Keratinocyte (primary cell): ENCODE data around the gene SYNJ1. TPM values are rescaled to one million over a fixed set of nuclear protein-coding genes. Genes with fewer than 3 reads are reported as not detected.

Source experiments
- DNase-seq: peaks from one replicate; pipeline ENCODE4 v3.0.0-alpha.2; 2011; ENCODE audit warnings: low read depth, missing footprints, low spot score
- FAIRE-seq: peaks from 2 replicates; lab custom pipeline; 2011; peaks lifted over from hg19 to GRCh38; lab: Jason Lieb, UNC
- H2AFZ ChIP-seq: 2 replicates; pipeline ENCODE4 v1.6.0; 2012; ENCODE audit warnings: low read length, control low read depth, inconsistent platforms; ENCODE audit not compliant: control insufficient read depth
- H3K27ac ChIP-seq: 2 replicates; pipeline ENCODE4 v1.5.1; 2011; ENCODE audit warnings: low read length; ENCODE audit not compliant: control insufficient read depth, insufficient read depth
- H3K27me3 ChIP-seq: 3 replicates; pipeline ENCODE4 v1.6.0; 2011; ENCODE audit warnings: low read length; ENCODE audit not compliant: control insufficient read depth, insufficient read depth; ENCODE audit errors: extremely low read depth
- H3K36me3 ChIP-seq, 2 experiments: 2 replicates in 1 of 2; 3 replicates in 1 of 2; pipeline ENCODE4 v1.5.1; 2011; ENCODE audit warnings: low read length in 2 of 2, mild to moderate bottlenecking in 1 of 2; ENCODE audit not compliant: control insufficient read depth in 2 of 2, insufficient read depth in 2 of 2; ENCODE audit errors: extremely low read depth in 1 of 2
- H3K4me1 ChIP-seq: 3 replicates; pipeline ENCODE4 v1.5.1; 2011; ENCODE audit warnings: low read length; ENCODE audit not compliant: control insufficient read depth, insufficient read depth; ENCODE audit errors: extremely low read depth
- H3K4me2 ChIP-seq: 3 replicates; pipeline ENCODE4 v1.6.0; 2011; ENCODE audit warnings: low read depth, low read length; ENCODE audit not compliant: control insufficient read depth, insufficient read depth; ENCODE audit errors: extremely low read depth
- H3K4me3 ChIP-seq, 3 experiments: fragments of 200-600 bp in 1 of 3; sonication (generic) in 1 of 3; 2 replicates in 2 of 3; 3 replicates in 1 of 3; pipeline ENCODE4 v1.5.1; 2011 to 2016; ENCODE audit warnings: low read length in 3 of 3, mild to moderate bottlenecking in 3 of 3, control low read depth in 2 of 3, inconsistent platforms in 1 of 3, low read depth in 1 of 3, mixed read lengths in 1 of 3, mixed run types in 1 of 3, moderate library complexity in 1 of 3; ENCODE audit not compliant: control insufficient read depth in 2 of 3, insufficient read depth in 2 of 3; ENCODE audit errors: extremely low read depth in 1 of 3
- H3K79me2 ChIP-seq: 2 replicates; pipeline ENCODE4 v1.6.0; 2012; ENCODE audit warnings: low read length; ENCODE audit not compliant: control insufficient read depth, insufficient read depth
- H3K9ac ChIP-seq: 3 replicates; pipeline ENCODE4 v1.6.0; 2011; ENCODE audit warnings: low read length; ENCODE audit not compliant: control insufficient read depth, insufficient read depth; ENCODE audit errors: extremely low read depth
- H3K9me1 ChIP-seq: 3 replicates; pipeline ENCODE4 v1.6.0; 2011; ENCODE audit warnings: low read length; ENCODE audit not compliant: control insufficient read depth, insufficient read depth; ENCODE audit errors: extremely low read depth
- H3K9me3 ChIP-seq: 2 replicates; pipeline ENCODE4 v1.5.1; 2012; ENCODE audit warnings: low read depth, low read length; ENCODE audit not compliant: control insufficient read depth
- H4K20me1 ChIP-seq: 3 replicates; pipeline ENCODE4 v1.6.0; 2011; ENCODE audit warnings: low read length; ENCODE audit not compliant: control insufficient read depth, insufficient read depth; ENCODE audit errors: extremely low read depth
- EZH2 ChIP-seq: IDR thresholded peaks from one replicate; pipeline ENCODE4 v1.6.1; 2012; ENCODE audit warnings: inconsistent platforms, mild to moderate bottlenecking, low read length, moderate library complexity
- dilution Hi-C: fragments of 300-500 bp; cut with MboI; formaldehyde crosslinking; loops from one replicate; pipeline ENCODE4 v1.7.0; 2020; ENCODE audit warnings: low sequenced_read_pairs; ENCODE audit not compliant: extremely low pct_ligation_motif_present
- polyA plus RNA-seq, 5 experiments: library from polyadenylated mRNA; depleted of rRNA in 3 of 5; stranded (reverse) in 3 of 5; stranded (forward) in 1 of 5; unstranded in 1 of 5; fragments of >200 nt; gene quantifications; 1 replicate in 1 of 5; 2 replicates in 3 of 5; 3 replicates in 1 of 5; pipeline versions ENCODE4 v1.2.1 to v1.2.3, GENCODE V29; 2011 to 2012; ENCODE audit warnings: missing spikeins in 2 of 5, low read depth in 1 of 5, low replicate concordance in 1 of 5
- TF ChIP-seq, protein P1 (sequence below), 3 experiments: IDR thresholded peaks in 1 of 3; conservative IDR thresholded peaks in 1 of 3; optimal IDR thresholded peaks in 1 of 3; 2 replicates in 2 of 3; 3 replicates in 1 of 3; pipeline versions ENCODE3 to v1.5.1; 2011; ENCODE audit warnings: low read length in 3 of 3, mild to moderate bottlenecking in 3 of 3, moderate library complexity in 2 of 3, control low read depth in 1 of 3, inconsistent platforms in 1 of 3; ENCODE audit not compliant: insufficient read depth in 2 of 3; ENCODE audit errors: extremely low read depth in 1 of 3

Gene SYNJ1
- polyA plus RNA-seq, 1 donor (not counting 4 experiments of a cell fraction or from before 2014, with no cell fraction given), result 4.9 TPM

DNA sequence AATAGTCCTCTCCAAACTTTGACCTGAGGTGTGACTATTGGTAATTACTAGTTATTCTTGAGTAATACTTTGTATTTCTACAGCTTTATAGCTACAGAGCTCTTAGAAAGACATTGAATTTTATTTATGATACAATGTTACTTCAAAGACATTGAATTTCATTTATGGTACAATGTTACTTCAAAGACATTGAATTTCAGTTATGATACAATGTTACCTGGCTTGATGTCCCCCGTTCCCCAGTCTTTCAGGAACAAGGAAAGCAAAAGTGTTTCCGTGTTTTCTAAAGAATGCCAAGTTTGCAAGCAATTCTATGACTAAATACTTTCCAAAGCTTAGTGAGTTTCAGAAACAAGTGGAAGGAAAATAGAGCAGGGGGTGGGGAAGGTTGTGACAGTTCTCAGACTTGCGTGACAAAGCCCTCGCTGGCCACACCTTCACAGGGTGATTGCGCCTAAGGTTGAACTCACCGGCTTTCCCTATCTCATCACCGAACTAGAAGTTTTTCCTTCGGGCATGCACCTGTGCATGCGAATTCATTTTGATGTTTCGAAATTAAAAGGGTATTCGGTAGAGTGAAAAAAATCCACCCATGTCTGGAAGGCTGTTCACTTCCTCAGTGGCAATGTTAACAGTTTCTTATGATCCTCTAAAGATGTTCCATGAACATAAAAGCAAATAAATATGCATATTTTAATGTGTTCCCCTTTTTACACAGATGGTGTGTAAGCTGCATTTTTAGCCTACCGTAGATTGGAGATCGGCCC, 44.7 kb upstream of the SYNJ1 start:
- TF ChIP-seq, protein P1, sequence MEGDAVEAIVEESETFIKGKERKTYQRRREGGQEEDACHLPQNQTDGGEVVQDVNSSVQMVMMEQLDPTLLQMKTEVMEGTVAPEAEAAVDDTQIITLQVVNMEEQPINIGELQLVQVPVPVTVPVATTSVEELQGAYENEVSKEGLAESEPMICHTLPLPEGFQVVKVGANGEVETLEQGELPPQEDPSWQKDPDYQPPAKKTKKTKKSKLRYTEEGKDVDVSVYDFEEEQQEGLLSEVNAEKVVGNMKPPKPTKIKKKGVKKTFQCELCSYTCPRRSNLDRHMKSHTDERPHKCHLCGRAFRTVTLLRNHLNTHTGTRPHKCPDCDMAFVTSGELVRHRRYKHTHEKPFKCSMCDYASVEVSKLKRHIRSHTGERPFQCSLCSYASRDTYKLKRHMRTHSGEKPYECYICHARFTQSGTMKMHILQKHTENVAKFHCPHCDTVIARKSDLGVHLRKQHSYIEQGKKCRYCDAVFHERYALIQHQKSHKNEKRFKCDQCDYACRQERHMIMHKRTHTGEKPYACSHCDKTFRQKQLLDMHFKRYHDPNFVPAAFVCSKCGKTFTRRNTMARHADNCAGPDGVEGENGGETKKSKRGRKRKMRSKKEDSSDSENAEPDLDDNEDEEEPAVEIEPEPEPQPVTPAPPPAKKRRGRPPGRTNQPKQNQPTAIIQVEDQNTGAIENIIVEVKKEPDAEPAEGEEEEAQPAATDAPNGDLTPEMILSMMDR (optimal IDR thresholded peaks at IDR 0.05 in 1 of 3, IDR thresholded peaks at IDR 0.05 in 1 of 3, conservative IDR thresholded peaks at IDR 0.05 in 1 of 3; ENCODE audit: extremely low read depth in 1 of 3, insufficient read depth in 2 of 3, low read length in 3 of 3), result no peak
- TF ChIP-seq EZH2, result no peak
- dilution Hi-C loops, result no loop called here
- Histone ChIP-seq H3K9me1 (no peaks in the 10 kb centered on the region), H2AFZ (peak overlapping the region; percentile 87), H3K79me2 (peaks cover 39% of the 10 kb centered on the region), H3K9ac (peak overlapping the region; percentile 91), H3K27ac (peak overlapping the region; percentile 75), H3K36me3 (peaks cover 0 to 2% of the 10 kb centered on the region in 2 experiments), H3K27me3 (no peaks in the 10 kb centered on the region), H3K4me1 (peaks cover 13% of the 10 kb centered on the region), H3K4me2 (peak overlapping the region; percentile 94), H3K9me3 (no peaks in the 10 kb centered on the region), H3K4me3 (peak overlapping the region; percentile 64 to 96 (median 67)), H4K20me1 (no peaks in the 10 kb centered on the region)
- FAIRE-seq (no peak), DNase-seq (no peak)

DNA sequence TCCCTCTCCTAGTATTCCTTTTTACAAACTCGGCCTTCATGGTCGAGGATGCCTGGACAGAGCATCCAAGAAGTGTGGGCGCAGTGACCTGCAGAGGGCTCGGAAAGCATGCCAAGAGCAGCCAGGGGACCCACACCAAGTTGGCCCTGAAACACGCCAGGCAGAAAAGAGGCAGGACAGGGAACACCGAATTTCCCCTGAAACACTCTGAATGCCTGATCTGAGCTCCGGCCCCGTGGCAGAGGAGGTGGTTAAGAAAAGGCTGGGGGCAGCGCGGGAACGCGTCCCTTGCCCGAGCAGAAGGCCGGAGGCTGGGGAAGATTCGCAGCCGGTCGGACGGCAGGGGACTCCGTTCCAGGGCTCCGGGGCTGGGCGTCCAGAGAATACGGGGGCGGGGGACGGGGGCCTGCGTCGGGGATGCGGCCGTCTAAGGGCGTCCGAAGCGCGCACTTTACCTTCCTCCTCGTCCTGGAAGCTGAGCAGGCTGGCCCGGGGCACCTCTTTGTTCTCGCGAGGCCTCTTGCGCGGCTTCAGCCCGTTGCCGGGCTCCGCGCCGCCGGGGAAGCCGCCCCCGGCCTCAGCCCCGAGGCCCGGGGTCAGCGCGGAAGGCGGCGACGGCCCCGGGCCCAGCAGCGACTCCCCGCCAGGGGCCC, 43.2 kb upstream of the SYNJ1 start:
- no peaks in the 10 kb centered on the region for H3K9me3 ChIP-seq
- peak overlapping the region; percentile 64 to 96 (median 95) for H3K4me3 ChIP-seq
- DNase-seq (no peak), FAIRE-seq (no peak)
- peaks cover 13% of the 10 kb centered on the region for H3K4me1 ChIP-seq
- H3K27me3 ChIP-seq, result no peaks in the 10 kb centered on the region
- H2AFZ ChIP-seq, result peak overlapping the region; percentile 87
- H3K27ac ChIP-seq, result peak overlapping the region; percentile 75
- H3K79me2 ChIP-seq, result peaks cover 54% of the 10 kb centered on the region
- H4K20me1 ChIP-seq, result no peaks in the 10 kb centered on the region
- peak overlapping the region; percentile 91 for H3K9ac ChIP-seq
- dilution Hi-C loops, result no loop called here
- peaks cover 0 to 3% of the 10 kb centered on the region in 2 experiments for H3K36me3 ChIP-seq
- no peaks in the 10 kb centered on the region for H3K9me1 ChIP-seq
- H3K4me2 ChIP-seq, result peak overlapping the region; percentile 97
- TF ChIP-seq EZH2, result no peak
- TF ChIP-seq, protein P1 (optimal IDR thresholded peaks at IDR 0.05 in 1 of 3, IDR thresholded peaks at IDR 0.05 in 1 of 3, conservative IDR thresholded peaks at IDR 0.05 in 1 of 3; ENCODE audit: extremely low read depth in 1 of 3, insufficient read depth in 2 of 3, low read length in 3 of 3), result no peak
